HepG2 (cell line): ENCODE results near the gene CRADD. TPM values are rescaled to one million over a fixed set of nuclear protein-coding genes. Genes with fewer than 3 reads are reported as not detected.

Experiments
- BHLHE40 ChIP-seq: IDR thresholded peaks from 2 replicates; pipeline ENCODE4 v1.6.1; 2011; ENCODE audit warnings: low read length, improper control_type of control experiment
- CAMTA2 ChIP-seq: sonication (generic); formaldehyde crosslinking; IDR thresholded peaks from 2 replicates; pipeline ENCODE4 v1.4.0; 2020; ENCODE audit warnings: mild to moderate bottlenecking, missing genetic modification reagents, borderline replicate concordance
- CCDC6 ChIP-seq: sonication (generic); formaldehyde crosslinking; IDR thresholded peaks from 2 replicates; pipeline ENCODE4 v1.8.1; 2022; ENCODE audit warnings: mild to moderate bottlenecking, missing genetic modification reagents, moderate library complexity
- DMAP1 ChIP-seq: IDR thresholded peaks from 2 replicates; pipeline ENCODE4 v1.6.1; 2016
- ESRRA ChIP-seq: sonication (generic); formaldehyde crosslinking; IDR thresholded peaks from 2 replicates; pipeline ENCODE4 v1.5.1; 2020; ENCODE audit warnings: mild to moderate bottlenecking, low read depth, missing genetic modification reagents
- ETV6 ChIP-seq: sonication (generic); formaldehyde crosslinking; conservative IDR thresholded peaks from 2 replicates; pipeline ENCODE4 v1.4.0; 2020; ENCODE audit warnings: missing genetic modification reagents
- KDM1A ChIP-seq: IDR thresholded peaks from 2 replicates; pipeline ENCODE4 v1.6.1; 2016; ENCODE audit warnings: missing compliant biosample characterization
- SPEN ChIP-seq: sonication (generic); formaldehyde crosslinking; IDR thresholded peaks from 2 replicates; pipeline ENCODE4 v1.5.1; 2020; ENCODE audit warnings: low read depth, mild to moderate bottlenecking, missing genetic modification reagents
- ZMYM2 ChIP-seq: sonication (generic); formaldehyde crosslinking; IDR thresholded peaks from 2 replicates; pipeline ENCODE4 v1.8.0; 2022; ENCODE audit warnings: mild to moderate bottlenecking, missing genetic modification reagents
- ZNF501 ChIP-seq: sonication (generic); formaldehyde crosslinking; IDR thresholded peaks from 2 replicates; pipeline ENCODE4 v1.5.1; 2020; ENCODE audit warnings: mild to moderate bottlenecking, moderate library complexity, missing genetic modification reagents
- ZNF543 ChIP-seq: sonication (generic); formaldehyde crosslinking; IDR thresholded peaks from 2 replicates; pipeline ENCODE4 v1.4.0; 2020; ENCODE audit warnings: mild to moderate bottlenecking, missing genetic modification reagents
- polyA plus RNA-seq, 8 experiments: library from polyadenylated mRNA; depleted of rRNA in 3 of 8; stranded (reverse) in 7 of 8; unstranded in 1 of 8; fragments of >200 nt; fragmentation: Illumina TruSeq in 4 of 8; extraction: Trizol in 4 of 8; gene quantifications; 2 replicates each; pipeline versions ENCODE4 v1.2.1 to v1.2.3, GENCODE V29; 2011 to 2016; ENCODE audit warnings: low read depth in 4 of 8, missing spikeins in 1 of 8, mixed read lengths in 1 of 8; ENCODE audit not compliant: insufficient read depth in 1 of 8
- total RNA-seq, 5 experiments: library from RNA; depleted of rRNA; stranded (reverse); fragments of >200 nt; fragmentation: Illumina TruSeq; extraction: Trizol; gene quantifications; 2 replicates each; pipeline ENCODE4 v1.2.3, GENCODE V29; 2016; ENCODE audit warnings: low read depth in 1 of 5
- TF ChIP-seq, protein P1 (sequence below): sonication (generic); formaldehyde crosslinking; IDR thresholded peaks from 2 replicates; pipeline ENCODE4 v1.4.0; 2020; ENCODE audit warnings: missing genetic modification reagents
- TF ChIP-seq, protein P2 (sequence below): sonication (generic); formaldehyde crosslinking; IDR thresholded peaks from 2 replicates; pipeline ENCODE4 v1.9.0; 2021; ENCODE audit warnings: missing genetic modification reagents, borderline replicate concordance
- TF ChIP-seq, protein P3 (sequence below): sonication (generic); formaldehyde crosslinking; IDR thresholded peaks from 2 replicates; pipeline ENCODE4 v1.4.0; 2020; ENCODE audit warnings: missing genetic modification reagents
- TF ChIP-seq, protein P4 (sequence below): sonication (generic); formaldehyde crosslinking; IDR thresholded peaks from 2 replicates; pipeline ENCODE4 v1.4.0; 2020; ENCODE audit warnings: mild to moderate bottlenecking, missing genetic modification reagents
- TF ChIP-seq, protein P5 (sequence below): IDR thresholded peaks from 2 replicates; pipeline ENCODE4 v1.6.1; 2016; ENCODE audit warnings: mild to moderate bottlenecking, missing biosample characterization, missing genetic modification reagents
- TF ChIP-seq, protein P6 (sequence below): IDR thresholded peaks from 2 replicates; pipeline ENCODE4 v1.6.1; 2012; ENCODE audit warnings: inconsistent platforms

CRADD gene
- total and polyA plus RNA-seq, 2 of the 13 experiments (the other 11 are each of a cell fraction or from before 2014, with no cell fraction given) = 12.4 to 18.8 TPM

DNA sequence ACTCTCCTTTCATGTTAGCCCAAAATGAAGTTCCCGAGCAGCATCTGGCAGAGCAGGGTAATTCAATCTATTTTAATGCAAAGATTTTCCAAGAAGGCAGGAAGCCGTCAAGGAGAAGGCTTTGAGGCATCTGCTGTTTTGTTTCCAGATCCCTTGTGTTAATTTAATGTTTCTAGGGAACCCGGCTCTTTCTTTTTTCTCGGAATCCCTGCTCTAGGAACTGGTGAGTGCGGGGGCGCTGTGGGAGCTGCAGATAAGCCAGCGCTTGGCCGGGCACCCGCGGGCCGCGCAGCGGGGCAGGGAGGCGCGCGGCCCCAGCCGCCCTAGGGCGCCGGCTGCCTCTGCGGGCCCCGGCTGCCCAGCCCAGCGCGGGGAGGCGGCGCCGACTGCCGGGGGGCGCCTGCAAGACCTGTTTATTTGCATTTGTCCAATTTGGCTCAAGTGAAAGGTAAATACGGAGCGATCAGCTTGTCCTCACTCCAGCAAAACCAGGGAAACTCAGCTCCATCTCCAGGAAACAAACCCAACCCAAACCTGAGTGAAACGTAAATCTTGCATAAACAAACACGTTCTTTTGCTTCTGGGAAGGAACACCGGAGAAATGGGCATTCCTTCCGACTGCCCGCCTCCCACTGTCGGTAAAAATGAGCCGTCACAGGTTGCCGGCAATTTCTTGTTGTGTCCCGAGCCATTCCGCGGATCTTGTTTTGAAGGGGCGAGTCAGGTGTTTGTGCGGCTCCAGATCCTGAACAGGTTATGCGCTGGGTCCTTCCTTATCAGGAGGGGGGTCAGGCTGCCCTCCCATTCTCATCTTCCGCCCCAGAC lies 65.1 kb downstream of the CRADD start (continued):
- TF ChIP-seq, protein P1, sequence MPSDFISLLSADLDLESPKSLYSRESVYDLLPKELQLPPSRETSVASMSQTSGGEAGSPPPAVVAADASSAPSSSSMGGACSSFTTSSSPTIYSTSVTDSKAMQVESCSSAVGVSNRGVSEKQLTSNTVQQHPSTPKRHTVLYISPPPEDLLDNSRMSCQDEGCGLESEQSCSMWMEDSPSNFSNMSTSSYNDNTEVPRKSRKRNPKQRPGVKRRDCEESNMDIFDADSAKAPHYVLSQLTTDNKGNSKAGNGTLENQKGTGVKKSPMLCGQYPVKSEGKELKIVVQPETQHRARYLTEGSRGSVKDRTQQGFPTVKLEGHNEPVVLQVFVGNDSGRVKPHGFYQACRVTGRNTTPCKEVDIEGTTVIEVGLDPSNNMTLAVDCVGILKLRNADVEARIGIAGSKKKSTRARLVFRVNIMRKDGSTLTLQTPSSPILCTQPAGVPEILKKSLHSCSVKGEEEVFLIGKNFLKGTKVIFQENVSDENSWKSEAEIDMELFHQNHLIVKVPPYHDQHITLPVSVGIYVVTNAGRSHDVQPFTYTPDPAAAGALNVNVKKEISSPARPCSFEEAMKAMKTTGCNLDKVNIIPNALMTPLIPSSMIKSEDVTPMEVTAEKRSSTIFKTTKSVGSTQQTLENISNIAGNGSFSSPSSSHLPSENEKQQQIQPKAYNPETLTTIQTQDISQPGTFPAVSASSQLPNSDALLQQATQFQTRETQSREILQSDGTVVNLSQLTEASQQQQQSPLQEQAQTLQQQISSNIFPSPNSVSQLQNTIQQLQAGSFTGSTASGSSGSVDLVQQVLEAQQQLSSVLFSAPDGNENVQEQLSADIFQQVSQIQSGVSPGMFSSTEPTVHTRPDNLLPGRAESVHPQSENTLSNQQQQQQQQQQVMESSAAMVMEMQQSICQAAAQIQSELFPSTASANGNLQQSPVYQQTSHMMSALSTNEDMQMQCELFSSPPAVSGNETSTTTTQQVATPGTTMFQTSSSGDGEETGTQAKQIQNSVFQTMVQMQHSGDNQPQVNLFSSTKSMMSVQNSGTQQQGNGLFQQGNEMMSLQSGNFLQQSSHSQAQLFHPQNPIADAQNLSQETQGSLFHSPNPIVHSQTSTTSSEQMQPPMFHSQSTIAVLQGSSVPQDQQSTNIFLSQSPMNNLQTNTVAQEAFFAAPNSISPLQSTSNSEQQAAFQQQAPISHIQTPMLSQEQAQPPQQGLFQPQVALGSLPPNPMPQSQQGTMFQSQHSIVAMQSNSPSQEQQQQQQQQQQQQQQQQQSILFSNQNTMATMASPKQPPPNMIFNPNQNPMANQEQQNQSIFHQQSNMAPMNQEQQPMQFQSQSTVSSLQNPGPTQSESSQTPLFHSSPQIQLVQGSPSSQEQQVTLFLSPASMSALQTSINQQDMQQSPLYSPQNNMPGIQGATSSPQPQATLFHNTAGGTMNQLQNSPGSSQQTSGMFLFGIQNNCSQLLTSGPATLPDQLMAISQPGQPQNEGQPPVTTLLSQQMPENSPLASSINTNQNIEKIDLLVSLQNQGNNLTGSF (CRISPR knock-in tag) = no peak
- TF ChIP-seq BHLHE40 (0 out of 2 replicates have a peak, but pooled peaks have one; percentile 38), DMAP1 (0 out of 2 replicates have a peak, but pooled peaks have one; percentile 20), ZNF501 (CRISPR knock-in tag) (peak; percentile 61; the same call in 1 of the 2 replicates), ESRRA (CRISPR knock-in tag) (no peak), ZMYM2 (CRISPR knock-in tag) (no peak), CAMTA2 (no peak), ETV6 (CRISPR knock-in tag) (no peak), SPEN (0 out of 2 replicates have a peak, but pooled peaks have one; percentile 23), ZNF543 (CRISPR knock-in tag) (no peak), KDM1A (no peak), CCDC6 (CRISPR knock-in tag) (0 out of 2 replicates have a peak, but pooled peaks have one; percentile 24)
- TF ChIP-seq, protein P2, sequence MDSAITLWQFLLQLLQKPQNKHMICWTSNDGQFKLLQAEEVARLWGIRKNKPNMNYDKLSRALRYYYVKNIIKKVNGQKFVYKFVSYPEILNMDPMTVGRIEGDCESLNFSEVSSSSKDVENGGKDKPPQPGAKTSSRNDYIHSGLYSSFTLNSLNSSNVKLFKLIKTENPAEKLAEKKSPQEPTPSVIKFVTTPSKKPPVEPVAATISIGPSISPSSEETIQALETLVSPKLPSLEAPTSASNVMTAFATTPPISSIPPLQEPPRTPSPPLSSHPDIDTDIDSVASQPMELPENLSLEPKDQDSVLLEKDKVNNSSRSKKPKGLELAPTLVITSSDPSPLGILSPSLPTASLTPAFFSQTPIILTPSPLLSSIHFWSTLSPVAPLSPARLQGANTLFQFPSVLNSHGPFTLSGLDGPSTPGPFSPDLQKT = no peak
- TF ChIP-seq, protein P3, sequence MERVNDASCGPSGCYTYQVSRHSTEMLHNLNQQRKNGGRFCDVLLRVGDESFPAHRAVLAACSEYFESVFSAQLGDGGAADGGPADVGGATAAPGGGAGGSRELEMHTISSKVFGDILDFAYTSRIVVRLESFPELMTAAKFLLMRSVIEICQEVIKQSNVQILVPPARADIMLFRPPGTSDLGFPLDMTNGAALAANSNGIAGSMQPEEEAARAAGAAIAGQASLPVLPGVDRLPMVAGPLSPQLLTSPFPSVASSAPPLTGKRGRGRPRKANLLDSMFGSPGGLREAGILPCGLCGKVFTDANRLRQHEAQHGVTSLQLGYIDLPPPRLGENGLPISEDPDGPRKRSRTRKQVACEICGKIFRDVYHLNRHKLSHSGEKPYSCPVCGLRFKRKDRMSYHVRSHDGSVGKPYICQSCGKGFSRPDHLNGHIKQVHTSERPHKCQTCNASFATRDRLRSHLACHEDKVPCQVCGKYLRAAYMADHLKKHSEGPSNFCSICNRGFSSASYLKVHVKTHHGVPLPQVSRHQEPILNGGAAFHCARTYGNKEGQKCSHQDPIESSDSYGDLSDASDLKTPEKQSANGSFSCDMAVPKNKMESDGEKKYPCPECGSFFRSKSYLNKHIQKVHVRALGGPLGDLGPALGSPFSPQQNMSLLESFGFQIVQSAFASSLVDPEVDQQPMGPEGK = peak; percentile 66
- TF ChIP-seq, protein P4, sequence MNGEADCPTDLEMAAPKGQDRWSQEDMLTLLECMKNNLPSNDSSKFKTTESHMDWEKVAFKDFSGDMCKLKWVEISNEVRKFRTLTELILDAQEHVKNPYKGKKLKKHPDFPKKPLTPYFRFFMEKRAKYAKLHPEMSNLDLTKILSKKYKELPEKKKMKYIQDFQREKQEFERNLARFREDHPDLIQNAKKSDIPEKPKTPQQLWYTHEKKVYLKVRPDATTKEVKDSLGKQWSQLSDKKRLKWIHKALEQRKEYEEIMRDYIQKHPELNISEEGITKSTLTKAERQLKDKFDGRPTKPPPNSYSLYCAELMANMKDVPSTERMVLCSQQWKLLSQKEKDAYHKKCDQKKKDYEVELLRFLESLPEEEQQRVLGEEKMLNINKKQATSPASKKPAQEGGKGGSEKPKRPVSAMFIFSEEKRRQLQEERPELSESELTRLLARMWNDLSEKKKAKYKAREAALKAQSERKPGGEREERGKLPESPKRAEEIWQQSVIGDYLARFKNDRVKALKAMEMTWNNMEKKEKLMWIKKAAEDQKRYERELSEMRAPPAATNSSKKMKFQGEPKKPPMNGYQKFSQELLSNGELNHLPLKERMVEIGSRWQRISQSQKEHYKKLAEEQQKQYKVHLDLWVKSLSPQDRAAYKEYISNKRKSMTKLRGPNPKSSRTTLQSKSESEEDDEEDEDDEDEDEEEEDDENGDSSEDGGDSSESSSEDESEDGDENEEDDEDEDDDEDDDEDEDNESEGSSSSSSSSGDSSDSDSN (CRISPR knock-in tag) = peak; percentile 66
- TF ChIP-seq, protein P5, sequence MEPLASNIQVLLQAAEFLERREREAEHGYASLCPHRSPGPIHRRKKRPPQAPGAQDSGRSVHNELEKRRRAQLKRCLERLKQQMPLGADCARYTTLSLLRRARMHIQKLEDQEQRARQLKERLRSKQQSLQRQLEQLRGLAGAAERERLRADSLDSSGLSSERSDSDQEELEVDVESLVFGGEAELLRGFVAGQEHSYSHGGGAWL = no peak
- TF ChIP-seq, protein P6, sequence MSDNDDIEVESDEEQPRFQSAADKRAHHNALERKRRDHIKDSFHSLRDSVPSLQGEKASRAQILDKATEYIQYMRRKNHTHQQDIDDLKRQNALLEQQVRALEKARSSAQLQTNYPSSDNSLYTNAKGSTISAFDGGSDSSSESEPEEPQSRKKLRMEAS = peak; percentile 48; the same call in 1 of the 2 replicates
